ENCODE results near the gene FOXK1.
A peak's percentile ranks its signal among the peaks of the same experiment; 100 is the strongest.

Gene FOXK1

DNA sequence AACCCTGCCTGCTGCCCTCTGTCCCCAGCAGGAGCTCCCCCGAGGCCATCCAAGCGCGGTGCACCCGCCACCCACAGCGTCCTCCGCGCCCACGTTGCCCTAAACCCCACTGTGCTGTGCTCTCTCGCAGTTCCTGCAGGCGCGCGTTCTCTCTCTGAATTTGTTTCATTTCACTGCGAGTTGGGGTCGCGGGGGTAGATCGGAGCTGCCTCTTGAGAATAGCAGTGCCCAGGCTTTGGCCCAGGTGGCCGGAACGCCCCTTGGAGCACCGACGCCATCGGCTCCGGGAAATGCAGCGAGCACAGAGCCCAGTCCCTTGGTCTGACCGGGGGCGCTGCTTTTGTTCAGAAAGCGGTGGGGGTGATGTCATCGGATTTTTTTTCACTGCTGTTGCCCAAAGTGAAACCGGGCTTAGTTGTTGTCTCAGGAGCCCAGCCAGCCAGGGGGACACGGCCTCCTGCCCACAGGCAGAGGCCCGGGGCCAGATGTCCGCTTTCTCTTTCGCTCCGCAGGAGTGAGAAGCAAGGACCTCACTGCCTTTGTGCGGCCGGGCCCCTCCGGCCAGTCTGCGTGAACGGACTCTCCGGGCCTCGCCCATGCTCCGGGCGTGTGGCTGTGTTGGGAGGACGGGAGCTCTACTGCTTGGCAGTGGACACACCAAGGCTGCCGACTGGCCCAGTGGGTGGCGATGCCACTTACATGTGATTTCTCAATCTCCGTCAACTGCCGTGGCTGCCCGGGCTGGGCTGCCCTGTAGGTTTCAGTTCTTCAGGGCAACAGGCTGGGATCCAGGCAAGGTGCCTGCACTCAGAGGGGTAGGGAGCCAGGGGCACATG is 43.1 kb downstream of the FOXK1 start:
- peak; percentile 42 for DNase-seq

DNA sequence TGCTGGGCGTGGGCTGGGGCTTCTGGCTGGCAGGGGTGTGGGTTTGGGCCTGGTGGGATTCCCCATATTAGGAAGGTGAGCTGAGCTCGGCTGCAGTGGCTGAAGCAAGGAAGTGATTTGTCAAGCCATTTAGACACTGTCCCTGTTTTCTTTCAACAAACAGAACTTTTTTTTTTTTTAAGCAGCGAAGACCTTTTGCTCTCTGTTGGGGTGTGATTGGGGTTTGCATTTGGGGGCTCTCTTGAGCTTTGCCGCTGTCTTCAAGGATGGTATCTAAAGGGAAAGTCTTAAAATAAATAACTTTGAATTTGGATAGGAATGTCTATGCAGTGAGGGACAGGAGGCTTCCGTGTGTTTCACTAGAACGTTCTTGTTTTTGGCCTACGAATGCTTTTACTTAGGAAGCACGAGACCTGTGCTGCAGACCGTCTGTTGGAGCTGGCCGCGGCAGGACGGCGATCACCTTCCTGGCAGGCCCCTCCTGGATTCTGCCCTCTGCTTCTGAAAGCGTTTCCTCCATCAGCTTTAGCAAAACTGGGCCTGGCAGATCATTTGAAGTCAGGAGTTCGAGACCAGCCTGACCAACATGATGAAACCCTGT is 43.9 kb downstream of the FOXK1 start:
- no peak for DNase-seq

DNA sequence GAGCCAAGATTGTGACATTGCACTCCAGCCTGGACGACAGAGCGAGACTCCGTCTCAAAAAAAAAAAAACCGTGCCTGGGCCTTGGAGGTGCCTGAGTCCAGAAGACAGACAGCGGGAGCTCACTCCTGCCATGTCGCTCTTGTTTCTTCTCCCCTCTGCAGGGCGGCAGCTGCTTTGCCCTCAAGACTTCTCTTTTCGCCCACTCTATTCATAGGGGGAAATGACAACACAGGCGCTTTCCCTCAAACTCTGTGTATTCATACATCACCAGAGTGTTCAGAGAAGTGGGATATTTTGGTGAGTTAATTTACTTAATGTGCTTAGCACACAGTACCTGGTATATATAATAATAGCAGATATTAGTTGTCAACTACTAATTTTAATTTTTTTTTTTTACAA is 44.5 kb downstream of the FOXK1 start:
- DNase-seq: no peak

DNA sequence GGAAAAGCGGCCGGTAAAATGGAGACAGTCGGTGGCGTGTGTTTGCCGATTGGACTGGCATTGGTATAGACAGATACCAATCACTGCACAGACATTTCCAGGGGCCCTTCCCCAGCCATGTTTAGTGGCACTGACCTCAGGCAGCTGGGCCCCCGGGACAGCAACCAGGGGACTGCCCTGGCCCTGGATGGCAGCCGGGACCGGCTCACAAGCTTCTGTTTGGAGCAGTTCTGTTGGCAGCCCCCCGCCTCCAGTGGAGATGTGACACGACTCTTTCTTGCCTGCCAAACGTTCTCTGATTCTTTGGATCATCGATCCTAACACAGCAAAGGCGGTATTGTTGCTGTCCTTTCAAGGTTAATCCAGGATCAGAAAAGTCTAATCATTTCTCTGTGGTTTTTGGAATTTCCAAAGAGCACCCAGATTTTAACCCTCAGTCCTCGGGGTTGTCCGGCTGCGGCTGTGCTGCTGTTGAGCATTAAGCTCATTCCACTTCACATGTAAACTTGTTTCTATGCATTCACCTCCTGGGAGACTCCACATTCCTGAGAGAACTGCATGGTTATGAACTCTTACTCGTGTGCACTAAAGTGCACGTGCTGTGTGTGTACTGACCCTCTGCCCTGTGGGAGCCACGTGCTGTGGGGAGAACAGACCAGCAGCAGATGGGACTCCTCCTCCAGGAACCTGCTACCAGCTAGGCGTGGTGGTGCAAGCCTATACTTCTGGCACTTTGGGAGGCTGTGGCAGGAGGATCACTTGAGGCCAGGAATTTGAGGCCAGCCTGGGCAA is 46.0 kb downstream of the FOXK1 start:
- DNase-seq: no peak

DNA sequence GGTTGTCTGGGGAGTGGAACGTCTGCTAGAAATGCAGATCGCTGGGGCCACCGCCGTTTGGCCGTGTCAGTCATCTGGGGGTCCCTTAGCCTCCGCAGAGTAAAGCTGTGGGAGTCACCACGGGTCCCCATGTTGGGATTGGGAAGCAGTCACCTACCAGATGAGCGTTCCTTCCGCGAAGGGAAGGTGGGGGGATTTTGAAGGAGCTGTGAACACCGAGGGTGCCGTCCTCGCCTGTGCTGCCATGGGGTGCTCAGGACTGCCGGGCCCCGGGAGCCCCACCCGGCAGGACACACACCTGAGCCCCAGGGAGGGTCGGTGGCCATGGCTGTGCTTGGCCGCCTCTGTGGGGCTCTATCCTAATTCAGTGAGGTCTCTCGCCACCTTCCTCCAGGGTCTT is 47.2 kb downstream of the FOXK1 start:
- DNase-seq: no peak

DNA sequence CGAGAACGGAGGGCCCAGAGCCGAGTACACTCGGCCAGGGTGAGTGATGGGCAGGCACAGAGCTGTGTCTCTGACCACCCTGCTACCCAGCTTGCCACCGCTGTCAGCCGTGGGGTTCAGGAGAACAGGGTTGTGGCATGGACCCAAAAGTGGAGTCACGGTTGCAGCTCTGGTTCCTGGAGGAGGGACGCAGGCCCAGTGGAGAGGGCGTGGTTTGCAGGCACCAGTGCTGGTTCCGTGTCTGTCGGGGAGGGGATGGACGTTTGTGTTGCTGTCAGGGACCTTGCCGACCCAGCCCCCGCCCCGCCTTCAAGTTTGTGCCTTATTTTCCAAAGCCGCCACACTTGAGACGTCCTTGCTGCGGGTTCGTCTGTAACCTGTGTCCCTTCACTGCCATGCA is 48.2 kb downstream of the FOXK1 start:
- no peak for DNase-seq

DNA sequence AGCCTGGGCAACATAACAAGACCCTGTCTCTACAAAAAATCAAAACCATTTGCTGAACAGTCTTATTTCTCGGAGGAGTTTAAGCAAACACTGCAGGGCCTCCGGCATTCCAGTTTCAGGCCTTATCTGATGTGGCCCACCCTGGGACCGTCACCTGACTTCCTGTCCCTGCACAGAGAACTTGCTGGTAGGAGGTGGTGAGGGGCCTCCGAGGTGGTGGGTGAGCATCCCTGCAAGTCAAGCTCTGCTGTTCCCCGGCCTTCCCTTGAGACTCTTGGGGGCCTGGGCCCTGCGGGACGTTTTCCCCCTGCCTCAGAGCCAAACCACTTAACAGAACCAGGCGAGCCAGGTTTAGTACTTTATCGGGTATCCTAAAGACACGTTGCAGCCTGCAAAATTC is 48.9 kb downstream of the FOXK1 start:
- DNase-seq: no peak

DNA sequence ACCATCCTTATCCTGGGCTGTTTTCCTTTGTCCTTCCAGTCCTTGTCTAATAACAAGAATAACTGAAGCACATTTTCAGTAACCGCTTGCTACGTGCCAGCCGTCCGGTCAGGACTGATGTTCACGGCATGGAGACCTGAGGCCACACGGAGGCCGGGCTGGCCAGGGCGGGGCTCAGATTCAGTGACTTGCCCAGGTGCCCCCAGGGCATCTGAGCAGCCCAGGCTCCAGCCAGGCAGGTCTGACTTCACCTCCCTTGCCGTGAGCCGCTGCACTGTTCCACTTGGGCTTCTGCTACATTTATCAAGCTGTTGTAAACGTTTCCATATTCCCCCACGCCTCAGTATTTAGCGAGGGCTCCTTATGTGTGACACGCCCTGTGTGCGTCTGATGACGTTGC is 49.7 kb downstream of the FOXK1 start:
- no peak for DNase-seq

DNA sequence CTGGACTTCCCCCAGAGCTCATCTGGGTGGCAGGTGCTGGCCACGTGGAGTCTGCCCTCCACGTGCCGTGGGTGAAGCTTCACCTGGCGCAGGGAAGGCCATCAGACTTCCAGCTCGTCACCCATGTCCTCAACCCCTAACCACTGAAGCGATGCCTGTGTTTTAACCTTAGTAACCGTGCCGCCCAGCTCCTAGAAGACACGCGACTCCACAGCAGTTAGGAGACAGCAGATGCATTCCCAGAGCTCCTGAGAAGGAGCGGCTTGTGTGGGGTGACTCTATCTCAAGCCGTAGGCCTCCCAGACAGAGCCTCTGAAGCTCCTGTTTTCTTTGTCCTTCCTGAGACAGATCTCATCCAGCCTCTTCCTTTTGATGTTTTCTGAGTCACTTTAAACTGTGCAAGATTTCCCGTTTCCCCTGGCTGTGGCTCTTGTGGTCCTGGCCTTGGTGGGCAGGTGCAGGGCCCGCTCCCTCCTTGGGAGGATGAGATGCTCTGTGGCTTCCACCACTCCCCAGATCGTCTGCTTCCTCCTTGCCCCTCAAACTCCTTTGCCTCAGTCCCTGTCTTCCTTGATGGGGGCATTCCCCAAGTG is 51.9 kb downstream of the FOXK1 start:
- no peak for DNase-seq

DNA sequence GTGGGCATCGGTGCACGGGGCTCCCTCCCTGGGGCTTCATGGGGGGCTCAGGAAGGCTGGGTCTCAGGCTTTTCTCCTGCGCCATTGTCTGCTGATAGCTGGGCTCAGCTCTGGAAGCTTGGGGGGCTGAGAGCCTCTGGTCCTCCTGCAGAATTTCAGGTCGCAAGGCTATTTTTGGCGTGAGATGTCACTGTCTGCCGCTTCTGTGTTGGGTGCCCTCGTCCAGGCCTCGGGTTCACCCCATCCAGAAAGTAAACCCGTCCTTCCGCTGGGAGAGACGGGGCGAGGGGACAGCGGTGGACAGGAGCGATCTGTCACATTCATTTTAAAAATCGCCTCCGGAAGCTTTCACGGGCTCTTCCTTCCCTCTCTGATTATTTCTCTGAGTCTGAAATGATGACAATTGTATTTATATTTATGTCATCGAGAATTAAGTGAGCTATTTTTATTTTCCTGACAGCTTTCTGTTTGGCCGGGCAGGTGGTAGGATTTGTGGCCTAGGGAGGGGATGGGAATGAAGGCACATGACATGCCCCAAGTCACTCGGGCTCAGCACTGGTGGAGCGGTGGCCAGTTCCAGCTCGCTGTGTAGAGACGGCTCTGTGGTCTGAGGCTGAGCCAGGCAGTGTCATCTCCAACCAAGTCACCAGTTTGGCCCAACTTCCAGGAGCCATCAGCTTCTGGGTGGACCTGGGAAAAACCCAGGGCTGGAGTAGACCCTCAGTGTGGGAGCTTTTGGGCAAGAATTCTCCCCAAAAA is 52.7 kb downstream of the FOXK1 start:
- DNase-seq: no peak

DNA sequence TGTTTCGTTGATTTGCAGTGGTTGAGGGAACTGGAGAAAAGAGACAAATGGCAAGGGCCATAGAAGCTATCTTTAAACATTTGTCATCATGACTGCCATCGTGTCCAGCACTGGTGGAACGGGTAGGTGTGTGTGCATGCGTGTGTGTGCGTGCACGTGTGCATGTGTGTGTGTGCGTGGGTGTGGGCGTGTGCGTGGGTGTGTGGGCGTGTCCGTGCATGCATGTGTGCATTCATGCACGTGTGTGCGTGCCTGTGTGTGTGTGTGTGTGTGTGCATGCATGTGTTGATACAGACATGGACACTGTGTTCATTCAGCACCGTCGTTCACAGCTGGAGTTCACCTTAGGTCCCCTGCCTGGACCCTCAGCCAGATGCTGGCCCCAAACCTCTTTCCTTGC is 55.2 kb downstream of the FOXK1 start:
- DNase-seq: no peak

DNA sequence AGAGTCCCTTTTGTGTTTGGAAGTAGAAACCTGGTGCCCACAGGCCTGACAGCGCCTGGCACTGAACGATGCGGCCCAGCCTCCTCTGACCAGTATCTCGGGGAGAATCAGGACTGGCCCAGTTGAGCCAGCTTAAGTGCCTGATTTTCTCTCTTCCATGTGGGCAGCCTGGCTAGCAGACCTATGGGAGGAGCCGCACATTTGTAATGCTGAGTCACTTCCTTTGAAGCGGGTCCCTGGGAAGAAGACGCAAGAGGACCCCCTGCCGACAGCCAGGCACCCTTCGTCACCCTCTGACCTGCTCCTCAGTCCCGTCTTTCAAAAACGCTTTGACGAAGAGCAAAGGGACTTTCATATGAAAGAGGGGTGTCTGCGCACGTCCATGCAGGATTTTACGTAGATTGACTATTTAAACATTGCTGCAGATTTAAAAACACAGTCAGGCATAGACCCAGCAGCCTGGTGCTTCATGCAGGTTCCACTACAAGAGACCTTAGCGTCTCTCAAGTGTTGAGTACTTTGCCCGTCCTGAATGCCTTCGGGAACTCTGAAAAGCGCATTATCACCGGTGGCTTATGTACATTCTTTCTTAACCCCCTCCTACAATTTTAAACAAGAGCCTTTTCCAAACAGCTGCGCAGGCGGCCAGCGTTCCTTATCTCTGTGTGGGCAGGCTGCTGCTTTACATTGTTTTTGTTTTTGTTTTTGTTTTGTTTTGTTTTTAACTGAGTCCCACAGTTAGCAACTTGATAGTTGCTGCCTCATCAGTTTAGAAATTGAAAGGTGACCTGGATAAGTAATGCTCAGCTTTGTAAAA is 56.8 kb downstream of the FOXK1 start:
- peak; percentile 2 for DNase-seq

DNA sequence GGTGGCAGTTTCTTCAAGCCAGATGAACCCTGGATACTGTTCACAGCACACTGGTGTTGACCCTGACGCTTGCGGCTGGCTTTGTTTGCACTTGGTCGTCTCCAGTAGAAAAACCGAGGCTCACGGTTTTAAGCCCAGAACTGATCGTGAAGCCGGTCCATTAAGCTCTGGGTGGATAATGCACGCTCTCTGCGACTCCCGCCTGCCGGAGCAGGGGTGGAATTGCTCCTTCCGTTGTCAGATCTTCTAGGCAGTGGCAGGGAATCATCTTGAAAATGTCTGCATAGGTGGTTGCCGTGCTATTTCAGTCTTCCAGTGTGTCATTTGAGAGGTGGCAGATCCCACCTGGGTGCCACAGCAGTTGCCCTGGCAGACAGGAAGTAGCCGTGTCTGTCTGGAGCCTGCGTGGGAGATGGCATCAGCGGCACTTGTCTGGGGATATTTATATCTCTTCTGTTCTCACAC is 57.5 kb downstream of the FOXK1 start:
- DNase-seq: peak; percentile 7

DNA sequence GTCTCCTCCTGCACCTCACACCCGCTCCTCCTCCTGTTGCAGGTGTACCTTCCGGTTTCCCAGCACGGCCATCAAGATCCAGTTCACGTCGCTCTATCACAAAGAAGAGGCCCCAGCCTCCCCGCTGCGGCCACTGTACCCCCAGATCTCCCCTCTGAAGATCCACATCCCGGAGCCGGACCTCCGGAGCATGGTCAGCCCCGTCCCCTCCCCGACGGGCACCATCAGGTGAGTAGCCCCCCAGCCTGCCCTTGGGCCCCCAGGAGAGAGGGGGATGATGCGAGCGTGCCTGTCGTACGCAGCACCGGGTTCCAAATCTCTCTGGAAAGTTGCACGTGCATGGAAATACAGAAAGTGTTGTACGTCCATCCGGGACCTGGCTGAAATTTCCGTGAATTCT is 58.7 kb downstream of the FOXK1 start:
- DNase-seq: no peak

DNA sequence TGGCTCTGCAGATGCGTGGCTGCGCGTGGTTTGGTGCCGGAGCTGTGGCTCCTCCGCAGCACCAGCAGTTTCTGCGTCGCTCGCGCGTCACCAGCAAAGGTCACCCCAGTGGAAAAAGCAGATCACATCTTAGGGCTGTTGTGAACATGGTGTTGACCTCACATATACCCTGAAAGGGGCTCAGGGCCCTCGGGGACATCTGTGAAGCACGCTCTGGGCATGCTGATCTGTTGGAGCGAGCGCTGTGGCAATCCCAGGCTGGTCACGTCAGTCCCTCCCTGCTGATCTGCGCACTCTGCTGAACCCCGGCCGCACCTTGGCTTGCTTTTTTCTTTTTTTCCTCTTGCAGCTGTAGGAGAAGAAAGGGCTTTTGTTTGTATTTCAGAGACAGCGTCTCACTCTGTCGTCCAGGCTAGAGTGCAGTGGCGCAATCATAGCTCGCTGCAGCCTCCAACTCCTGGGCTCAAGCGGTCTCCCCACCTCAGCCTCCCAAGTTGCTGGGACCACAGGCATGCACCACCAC is 60.0 kb downstream of the FOXK1 start:
- no peak for DNase-seq

DNA sequence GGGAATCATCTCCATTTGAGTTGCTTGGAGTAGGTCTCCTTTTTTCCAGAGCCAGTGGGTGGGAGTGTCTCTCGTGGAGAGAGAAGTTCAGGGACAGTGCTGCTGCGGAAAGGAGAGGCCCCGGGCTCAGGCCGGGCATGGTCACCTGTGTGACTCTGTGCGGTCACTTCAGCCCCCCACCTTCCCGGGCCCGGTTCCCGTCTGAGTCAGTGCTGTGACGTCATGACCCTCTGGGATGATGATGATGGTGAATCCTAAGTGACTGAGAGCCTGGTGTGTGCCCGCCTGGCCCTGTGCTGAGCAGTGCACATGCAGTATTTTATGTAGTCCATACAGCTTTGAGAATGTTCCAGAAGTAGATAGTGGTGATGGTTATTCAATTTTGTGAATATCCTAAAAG is 60.8 kb downstream of the FOXK1 start:
- DNase-seq: no peak

DNA sequence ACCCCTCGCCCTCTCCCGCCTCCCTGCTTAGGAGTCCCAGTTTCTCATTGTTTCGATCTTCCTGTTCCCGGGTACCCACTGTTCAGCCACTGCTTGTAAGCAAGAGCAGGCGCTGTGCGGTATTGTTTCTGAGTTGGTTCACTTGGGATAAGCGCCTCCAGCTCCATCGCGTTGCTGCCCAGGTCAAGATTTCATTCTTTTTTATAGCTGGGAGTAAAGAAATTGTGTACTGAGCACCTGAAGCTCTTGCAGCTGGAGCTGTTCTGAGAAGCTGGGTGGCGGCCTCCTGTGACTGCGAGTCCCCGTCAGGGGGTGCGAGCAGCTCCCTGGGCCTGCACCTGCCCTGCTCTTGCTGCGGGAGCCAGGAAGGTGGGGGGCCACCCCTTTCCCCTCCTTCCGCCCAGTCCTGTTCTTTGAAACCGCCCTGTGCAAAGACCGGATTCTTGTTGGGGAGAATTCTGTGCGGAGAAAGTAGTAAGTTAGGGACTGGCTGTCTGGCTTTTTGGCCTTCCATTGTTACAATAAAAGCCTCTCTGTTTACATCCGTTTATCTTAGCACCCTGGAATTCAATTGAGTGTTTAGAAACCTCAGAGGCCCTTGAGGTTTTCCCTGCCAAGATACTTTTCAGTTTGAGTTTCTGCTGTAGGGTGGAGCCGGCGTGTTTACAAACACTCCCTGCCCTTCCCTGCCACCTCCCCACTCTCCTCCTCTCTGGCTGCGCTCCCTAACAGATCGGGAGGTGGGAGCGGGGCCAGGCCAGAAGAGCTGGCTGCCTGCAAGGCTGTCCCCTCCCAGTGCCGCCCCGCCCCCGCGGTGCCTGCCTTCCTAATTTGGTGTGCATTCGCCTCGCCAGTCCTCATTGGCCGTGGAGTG is 62.5 kb downstream of the FOXK1 start:
- peak; percentile 93 for DNase-seq

DNA sequence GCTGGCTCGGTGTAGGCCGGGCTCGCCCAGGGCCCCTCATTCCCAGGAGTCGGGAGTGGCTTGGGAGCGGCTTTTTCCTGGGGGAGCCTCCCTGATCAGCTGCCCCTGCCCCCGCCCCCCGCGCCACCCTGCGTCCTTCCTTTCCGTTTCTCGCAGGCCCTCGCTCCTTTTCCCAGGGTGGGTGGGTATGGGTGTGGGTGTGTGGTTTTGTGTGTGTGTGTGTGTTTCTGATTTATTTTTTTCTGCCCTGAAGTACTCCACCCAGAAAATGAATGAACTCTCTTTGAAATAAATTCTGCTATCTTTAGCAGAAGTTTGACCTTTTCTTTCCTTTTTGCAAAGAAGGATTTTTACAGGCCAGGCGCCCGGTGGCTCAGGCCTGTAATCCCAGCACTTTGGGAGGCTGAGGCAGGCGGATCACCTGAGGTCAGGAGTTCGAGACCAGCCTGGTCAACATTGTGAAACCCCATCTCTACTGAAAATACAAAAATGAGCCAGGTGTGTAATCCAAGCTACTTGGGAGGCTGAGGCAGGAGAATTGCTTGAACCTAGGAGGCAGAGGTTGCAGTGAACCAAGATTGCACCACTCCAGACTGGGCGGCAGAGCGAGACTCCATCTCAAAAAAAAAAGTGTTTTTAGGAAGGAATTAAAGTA is 63.3 kb downstream of the FOXK1 start:
- no peak for DNase-seq

DNA sequence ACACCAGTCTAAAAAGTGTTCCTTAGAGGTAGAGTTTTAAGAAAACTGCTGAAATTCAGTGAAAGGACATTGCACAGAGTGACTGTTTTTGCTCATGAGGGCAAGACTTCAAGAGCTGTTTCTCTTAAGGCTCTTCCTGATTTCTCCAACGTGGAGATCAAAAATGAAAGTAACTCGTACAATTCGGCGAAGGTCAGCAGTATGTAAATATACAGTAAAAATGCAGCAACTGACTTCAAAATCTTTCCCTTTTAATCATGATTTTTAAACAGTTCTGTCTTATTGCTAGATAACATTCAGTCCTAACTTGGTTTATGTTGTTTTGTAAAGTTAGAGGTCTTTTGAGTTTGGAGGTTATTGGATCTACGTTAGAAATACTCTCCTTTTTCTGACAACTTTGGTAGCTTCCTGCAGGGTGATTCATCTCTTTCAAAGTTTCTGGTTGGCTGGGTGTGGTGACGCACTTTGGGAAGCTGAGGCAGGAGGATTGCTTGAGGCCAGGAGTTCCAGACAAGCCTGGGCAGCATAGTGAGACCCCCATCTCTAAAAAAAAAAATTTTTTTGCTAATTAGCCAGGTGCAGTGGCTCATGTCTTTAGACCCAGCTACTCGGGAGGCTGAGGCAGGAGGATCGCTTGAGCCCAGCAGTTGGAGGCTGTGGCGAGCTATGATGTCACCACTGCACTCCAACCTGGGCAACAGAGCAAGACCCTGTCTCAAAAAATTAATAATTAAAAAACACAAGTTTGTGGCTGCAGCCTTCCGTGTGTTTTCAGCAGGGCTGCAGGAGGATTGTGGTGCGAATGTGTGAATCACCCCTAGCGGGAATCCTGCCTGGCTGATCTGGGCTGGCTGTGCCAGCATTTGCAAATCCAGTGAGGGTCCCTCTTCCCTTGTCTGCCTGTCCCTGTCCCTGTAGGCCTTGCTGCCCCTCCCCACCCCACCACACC is 64.2 kb downstream of the FOXK1 start:
- no peak for DNase-seq

Data from NCI-H774 (cell line).